CD4-positive, alpha-beta T cell treated with Interferon gamma for 1 hour (primary cell): ENCODE data around the gene GNPDA1.
A peak's percentile ranks its signal among the peaks of the same experiment; 100 is the strongest.

Experiments used
- DNase-seq: peaks from one replicate; pipeline ENCODE4 v3.0.0-alpha.2; 2020

Gene GNPDA1

DNA sequence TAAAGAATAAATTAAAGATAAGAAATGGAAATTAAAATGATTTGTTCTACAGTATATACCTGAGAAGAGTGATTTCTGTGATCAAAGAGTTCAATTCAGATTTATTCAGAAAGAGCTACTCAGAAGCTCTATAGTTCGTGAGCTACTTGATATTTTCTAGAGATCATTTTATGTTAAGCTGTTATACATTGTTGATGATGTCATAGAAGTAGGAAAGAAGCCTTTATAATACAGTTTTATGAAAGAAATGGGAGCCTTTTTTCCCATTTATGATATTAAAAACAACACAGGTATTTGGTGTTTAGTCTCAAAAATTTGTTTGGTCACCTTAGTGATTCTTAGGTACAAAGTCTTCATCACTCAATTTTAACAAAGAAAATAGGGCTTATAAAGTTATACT lies 23.1 kb downstream of the GNPDA1 start:
- DNase-seq = no peak

DNA sequence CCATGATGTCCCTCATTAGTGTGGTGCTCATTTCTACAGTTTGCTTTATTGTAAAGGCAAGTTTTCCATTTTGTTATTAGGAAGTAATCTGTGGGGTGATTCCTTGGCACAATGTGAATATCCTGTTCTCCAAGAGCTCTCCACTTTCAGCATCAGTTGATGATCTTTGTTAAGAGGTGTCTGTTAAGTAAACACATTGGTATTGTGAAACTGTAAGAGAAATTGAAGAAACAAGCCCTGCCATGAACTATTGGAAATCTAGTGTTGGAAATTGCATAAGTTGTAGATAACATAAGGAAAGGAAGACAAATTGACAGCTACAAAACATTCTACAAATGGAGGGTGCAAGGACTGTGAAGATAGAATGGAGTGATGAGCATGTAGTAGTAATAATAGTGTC lies 26.8 kb downstream of the GNPDA1 start:
- no peak for DNase-seq

- DNase-seq = no peak
Observed at GRCh38 chr5:141982626-141983025, 30.2 kb downstream of the GNPDA1 start.

GRCh38 chr5:141978389-141978788 lies 34.4 kb downstream of the GNPDA1 start:
- no peak for DNase-seq

- DNase-seq = no peak
Observed at GRCh38 chr5:141976176-141976575, 36.7 kb downstream of the GNPDA1 start.

GRCh38 chr5:141973871-141974595 lies 38.8 kb downstream of the GNPDA1 start:
- DNase-seq = no peak

DNA sequence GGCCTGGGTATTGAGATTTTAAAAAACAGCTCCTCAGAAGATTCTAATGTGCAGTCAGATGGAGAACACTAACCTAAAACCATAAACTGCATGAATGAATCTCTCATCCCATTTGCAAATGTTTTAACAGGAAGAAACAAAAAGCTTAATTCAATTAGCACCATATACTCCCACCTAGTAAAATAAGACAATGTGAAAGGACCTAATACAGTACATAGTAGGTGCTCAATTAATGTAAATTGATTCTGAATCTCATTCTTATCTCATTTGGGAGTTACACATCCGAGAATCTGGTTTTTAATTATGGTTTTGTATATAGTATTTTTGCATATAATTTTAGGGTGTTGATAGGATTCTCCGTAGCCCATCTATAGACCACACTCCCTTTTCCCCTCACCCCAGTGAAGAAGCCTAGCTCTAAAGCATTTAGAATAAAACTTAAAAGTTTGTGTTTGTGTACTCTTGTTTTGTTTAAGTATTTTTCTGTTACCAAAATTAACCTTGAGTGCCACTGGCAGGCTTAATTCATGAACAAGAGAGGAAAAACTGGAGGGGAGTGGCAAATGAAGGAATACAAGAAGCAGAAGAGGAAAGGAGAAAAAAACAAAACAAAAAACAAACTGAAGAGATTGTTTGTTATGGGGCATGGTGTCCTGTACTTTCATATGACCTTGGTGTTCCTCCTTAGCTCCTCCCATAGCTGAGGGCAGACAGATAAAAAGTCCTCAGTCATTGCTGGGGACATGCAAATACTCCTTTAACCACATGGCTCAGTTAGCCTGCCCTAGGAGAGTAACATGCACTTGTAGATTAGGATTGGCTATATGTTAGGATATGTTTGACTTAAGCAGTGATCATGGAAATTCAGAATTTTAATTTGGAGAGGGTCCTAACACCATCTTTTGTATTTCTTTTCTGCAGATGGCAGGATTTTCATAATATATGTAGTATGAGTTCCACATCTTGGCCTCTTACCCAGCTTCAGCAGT lies 42.8 kb downstream of the GNPDA1 start:
- DNase-seq = no peak

GRCh38 chr5:141968914-141969608 lies 43.8 kb downstream of the GNPDA1 start, which contains the start of gene RNF14:
Gene RNF14 (plus strand): TSS chr5:141969105. CDS start chr5:141973589, 4,484 bp downstream.
- peak; percentile 93 for DNase-seq

- no peak for DNase-seq
Observed at GRCh38 chr5:141966963-141967333, 45.9 kb downstream of the GNPDA1 start.

- DNase-seq = no peak
Observed at GRCh38 chr5:141966275-141966962, 46.4 kb downstream of the GNPDA1 start.

- no peak for DNase-seq
Observed at GRCh38 chr5:141965071-141965470, 47.8 kb downstream of the GNPDA1 start.

DNA sequence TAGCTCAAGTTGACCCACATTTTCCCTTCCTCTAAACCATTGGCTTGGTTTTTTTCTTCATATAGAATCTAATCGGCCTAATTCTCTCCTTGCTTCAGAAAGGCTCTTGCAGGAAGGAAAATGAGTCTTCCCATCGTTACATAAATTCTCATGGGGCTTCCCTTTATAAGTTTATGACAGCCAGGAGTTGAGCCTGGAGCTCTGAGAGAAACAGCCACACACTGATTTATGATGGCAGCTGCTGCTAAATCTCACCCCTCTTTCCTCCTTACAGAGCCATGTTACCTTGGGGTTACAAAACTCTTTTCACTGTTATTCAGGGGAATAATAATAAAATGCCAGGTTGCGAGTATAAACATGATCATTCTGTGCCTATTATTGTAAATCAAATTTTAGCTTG lies 49.1 kb downstream of the GNPDA1 start:
- DNase-seq = no peak

DNA sequence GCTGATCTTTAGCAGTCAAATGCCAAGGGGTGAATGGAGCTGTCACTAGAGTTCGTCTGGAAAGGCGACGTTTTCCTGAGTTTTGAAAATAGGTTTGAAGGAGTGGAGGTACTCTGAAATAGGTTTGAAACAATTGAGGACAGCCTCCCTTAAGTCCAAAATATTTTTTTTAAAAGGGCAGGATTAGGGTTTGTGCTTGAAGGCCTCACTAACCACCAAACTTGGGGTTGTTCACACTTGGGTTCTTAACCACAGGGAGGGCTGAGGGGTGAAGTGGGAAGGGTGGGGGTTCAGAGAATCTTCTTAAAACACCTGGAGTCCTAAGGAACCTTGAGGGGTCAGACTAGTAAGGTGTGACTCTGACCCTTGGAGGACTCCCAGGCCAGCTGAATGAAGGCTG lies 51.4 kb downstream of the GNPDA1 start:
- no peak for DNase-seq

DNA sequence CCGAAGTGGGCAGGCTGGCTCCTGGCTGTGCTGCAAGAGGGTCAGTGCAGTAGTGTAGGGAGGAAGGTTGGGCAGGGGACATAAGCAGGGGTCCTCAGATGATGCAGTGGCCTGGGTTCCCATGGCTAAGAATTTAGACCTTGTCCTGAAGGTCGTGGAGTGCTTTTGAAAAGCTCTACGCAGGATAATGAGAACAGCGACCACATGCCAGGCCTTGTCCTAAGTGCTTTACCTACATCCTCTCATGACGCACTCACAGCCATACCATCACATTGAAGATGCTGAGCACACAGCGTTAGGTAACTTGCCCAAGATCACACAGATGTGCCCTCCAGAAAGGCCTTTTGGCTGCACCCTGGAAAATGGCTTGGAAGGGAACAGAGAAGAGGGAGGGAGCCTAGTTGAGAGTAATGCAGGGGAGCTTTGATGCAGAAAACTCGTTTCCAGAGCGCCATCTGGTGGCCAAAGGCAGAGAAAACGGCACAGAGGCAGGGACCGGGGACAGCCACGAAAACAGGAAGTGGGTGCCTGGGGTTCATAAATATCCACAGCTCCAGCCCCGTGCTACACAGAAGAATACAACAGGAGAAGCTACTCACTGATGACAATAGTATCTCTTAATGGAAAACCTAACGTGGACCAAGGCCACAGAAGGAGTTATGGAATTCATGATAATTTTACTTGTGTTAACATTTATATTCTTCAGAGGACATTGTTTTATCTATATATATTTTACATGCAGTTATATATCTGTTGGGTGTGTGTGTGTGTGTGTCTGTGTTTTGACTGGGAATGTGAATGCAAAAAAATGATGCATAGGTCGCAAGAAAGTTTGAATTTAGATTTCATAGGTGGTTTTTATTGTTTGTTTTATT lies 52.1 kb downstream of the GNPDA1 start:
- DNase-seq = peak; percentile 87

DNA sequence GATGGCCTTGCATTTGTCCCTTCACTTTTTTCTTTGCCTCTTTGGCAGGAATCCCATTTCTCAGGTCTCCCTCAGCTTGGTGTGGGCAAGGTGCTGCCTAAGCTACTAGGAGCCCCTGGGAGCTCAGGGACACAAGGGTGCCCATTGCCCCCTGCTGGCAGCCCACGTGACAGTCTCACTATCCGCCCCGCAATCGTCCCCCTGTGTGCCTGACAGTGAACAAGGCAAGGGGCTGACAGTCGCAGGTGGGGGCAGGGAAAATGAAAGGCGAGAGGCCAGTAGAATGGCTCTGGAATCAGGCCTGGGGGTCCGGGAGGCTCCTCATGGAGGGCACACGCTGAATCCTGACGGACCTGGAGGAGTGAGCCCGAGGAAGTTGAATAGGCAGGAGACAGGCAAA lies 52.8 kb downstream of the GNPDA1 start:
- no peak for DNase-seq

GRCh38 chr5:141958546-141959172 lies 54.2 kb downstream of the GNPDA1 start:
- DNase-seq = peak; percentile 51

DNA sequence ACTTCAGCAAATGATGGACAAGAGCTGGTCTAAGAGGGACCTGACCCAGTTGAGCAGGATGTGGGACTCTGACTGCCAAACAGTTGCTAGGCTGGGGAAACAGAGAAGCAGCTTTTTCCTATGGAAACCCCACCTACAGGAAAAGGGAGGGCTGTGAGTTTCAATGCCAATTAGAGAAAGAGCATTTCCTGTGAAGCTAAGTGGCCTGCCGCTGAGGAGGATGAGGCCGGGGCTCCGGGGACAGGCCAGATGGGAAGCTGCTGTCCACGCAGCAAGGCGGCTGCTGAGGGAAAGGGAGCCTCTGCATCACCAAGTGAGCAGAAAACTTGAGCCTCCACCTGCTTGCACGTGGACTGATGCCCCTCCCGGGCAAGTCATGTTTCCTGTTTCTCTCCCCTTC lies 54.7 kb downstream of the GNPDA1 start, which contains the start of gene PCDH12:
Gene PCDH12, minus strand, starts transcription at position 90 of the 400 bp plus-strand sequence. CDS start 351 bp downstream, outside the sequence.
- DNase-seq = no peak

DNA sequence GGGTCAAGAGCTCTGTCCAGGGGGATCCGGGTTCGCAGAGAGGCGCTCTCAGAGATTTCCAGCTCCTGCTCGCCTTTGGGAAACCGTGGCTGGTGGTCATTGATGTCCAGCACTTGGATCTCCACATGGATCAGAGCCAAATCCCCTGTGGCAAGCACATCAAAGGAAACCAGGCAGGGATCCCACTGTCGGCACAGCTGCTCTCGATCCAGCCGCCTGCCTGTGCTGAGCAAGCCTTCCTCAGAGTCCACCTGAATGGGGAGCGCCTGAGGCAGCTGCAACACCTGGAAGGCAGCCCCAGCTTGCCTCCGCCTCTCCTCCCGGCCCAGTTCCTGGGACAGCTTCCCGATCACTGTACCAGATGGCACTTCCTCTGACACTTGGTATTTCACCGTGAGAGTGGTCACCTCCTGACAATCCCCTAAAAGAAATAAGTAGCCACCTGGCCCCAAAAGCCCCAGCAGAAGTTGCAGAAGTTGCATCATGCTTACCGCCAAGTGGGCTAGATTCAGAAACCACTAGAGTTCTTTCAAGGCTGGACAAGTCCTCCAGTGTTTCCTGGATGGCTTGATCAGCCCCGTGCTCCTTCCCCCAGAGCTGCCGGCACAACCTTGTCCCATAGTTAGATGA lies 55.3 kb downstream of the GNPDA1 start:
- no peak for DNase-seq

DNA sequence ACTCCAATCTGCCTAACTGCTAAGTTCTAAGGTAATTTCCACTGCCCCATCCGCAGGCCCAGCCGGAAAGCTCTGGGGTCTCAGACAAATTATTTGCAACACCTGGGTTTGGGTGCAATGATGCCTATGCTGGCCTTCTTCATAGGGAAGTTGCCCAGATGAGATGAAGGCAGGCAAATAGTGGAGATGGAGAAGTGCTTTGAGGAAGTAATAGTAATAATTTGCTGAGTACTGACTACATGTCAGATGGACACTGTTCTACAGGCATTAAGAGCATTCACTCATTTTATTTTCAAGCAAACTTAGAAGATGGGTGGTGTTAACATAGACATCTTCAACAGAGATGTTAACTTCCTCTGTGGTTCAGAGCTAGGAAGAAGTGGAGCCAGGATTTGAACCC lies 58.6 kb downstream of the GNPDA1 start:
- DNase-seq = no peak

DNA sequence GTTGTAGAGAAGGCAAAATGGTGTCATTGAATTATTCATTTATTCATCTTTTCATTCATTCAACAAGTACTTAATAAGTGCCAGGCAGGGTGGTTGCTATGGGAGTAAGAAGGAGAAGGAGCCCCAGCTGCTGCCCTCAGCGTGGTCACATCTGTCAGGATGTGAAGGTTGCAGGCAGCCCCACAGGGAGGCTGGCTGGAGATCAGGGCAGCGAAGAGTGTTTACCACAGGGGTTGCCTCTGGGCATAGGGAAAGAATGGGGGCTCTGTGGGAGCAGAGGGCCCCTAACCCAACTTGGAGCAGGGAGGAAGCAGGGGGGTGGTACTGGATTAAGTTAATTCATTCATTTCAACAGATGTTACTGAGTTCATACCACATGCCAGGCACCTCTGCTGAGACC lies 60.8 kb downstream of the GNPDA1 start:
- DNase-seq = no peak
